GM19324 (cell line): ENCODE measurements around the gene FFAR2.
"Not testable (repeated sequence)": the region's sequence is repeated elsewhere in the genome, so short reads cannot be mapped to it uniquely, and the experiment has no call there.

ENCODE experiments used
- ATAC-seq: cut with Tn5 transposase; IDR thresholded peaks from one replicate; pipeline ENCODE4 v1.9.1; 2021; ENCODE audit warnings: mild to moderate bottlenecking, moderate library complexity; ENCODE audit not compliant: unreplicated experiment, low FRiP score

FFAR2 gene

GRCh38 chr19:35451338-35452096, 3.5 kb downstream of the FFAR2 start:
- ATAC-seq: no peak

GRCh38 chr19:35454663-35455062, 6.6 kb downstream of the FFAR2 start:
- ATAC-seq: no peak

- no peak for ATAC-seq
Measured at GRCh38 chr19:35455616-35456201, 7.7 kb downstream of the FFAR2 start.

GRCh38 chr19:35457173-35457572, 9.1 kb downstream of the FFAR2 start:
- ATAC-seq: peak; percentile 46

GRCh38 chr19:35458192-35458591, 10.1 kb downstream of the FFAR2 start:
- no peak for ATAC-seq

GRCh38 chr19:35458731-35459391, 10.8 kb downstream of the FFAR2 start:
- ATAC-seq: no peak

GRCh38 chr19:35459414-35460082, 11.5 kb downstream of the FFAR2 start:
- ATAC-seq: no peak

GRCh38 chr19:35460608-35461007, 12.6 kb downstream of the FFAR2 start:
- ATAC-seq: no peak

- ATAC-seq: no peak
Measured at GRCh38 chr19:35461060-35461459, 13.0 kb downstream of the FFAR2 start.

GRCh38 chr19:35461788-35462187, 13.7 kb downstream of the FFAR2 start:
- ATAC-seq: not testable (repeated sequence)

GRCh38 chr19:35462476-35462953, 14.5 kb downstream of the FFAR2 start:
- ATAC-seq: peak; percentile 61

GRCh38 chr19:35462956-35463355, 14.9 kb downstream of the FFAR2 start:
- not testable (repeated sequence) for ATAC-seq

GRCh38 chr19:35466259-35466658, 18.2 kb downstream of the FFAR2 start:
- ATAC-seq: no peak

- ATAC-seq: peak; percentile 60
Measured at GRCh38 chr19:35468637-35469036, 20.6 kb downstream of the FFAR2 start.

GRCh38 chr19:35470128-35470527, 22.1 kb downstream of the FFAR2 start:
- no peak for ATAC-seq

- ATAC-seq: not testable (repeated sequence)
Measured at GRCh38 chr19:35471075-35471474, 23.0 kb downstream of the FFAR2 start.

- ATAC-seq: no peak
Measured at GRCh38 chr19:35471946-35472345, 23.9 kb downstream of the FFAR2 start.

- no peak for ATAC-seq
Measured at GRCh38 chr19:35474104-35474503, 26.0 kb downstream of the FFAR2 start.

- ATAC-seq: not testable (repeated sequence)
Measured at GRCh38 chr19:35474594-35474993, 26.5 kb downstream of the FFAR2 start.

- no peak for ATAC-seq
Measured at GRCh38 chr19:35476149-35476548, 28.1 kb downstream of the FFAR2 start.
